Body of pancreas (tissue), 4 donors: Measurements from ENCODE around the gene AGBL3. TPM values are rescaled to one million over a fixed set of nuclear protein-coding genes. Genes with fewer than 3 reads are reported as not detected.

Source experiments
- ATAC-seq: fragments of 150-250 bp; one replicate; pipeline ENCODE4 v1.9.1; 2016
- DNase-seq, 4 donors: peaks; one replicate each; pipeline ENCODE4 v3.0.0-alpha.2; 2019
- H3K27ac ChIP-seq, 4 donors: fragments of 200-600 bp; sonication (generic); 1 replicate in 3 of 4; 2 replicates in 1 of 4; pipeline versions ENCODE4 v1.5.1 to v1.6.1; 2016 to 2019; ENCODE audit warnings: mild to moderate bottlenecking in 1 of 4, mixed read lengths in 1 of 4, moderate library complexity in 1 of 4
- H3K27me3 ChIP-seq, 2 donors: fragments of 200-600 bp; sonication (generic); one replicate each; pipeline ENCODE4 v1.6.0; 2016; ENCODE audit warnings: mild to moderate bottlenecking in 1 of 2
- H3K36me3 ChIP-seq, 2 donors: fragments of 200-600 bp; sonication (generic); replicated peaks in 1 of 2; 2 replicates each; pipeline ENCODE4 v1.5.1; 2016; ENCODE audit warnings: low read depth in 2 of 2; ENCODE audit not compliant: insufficient read depth in 1 of 2
- H3K4me1 ChIP-seq: fragments of 200-600 bp; sonication (generic); one replicate; pipeline ENCODE4 v1.6.0; 2016
- H3K4me3 ChIP-seq, 2 donors: fragments of 200-600 bp; sonication (generic); 1 replicate in 1 of 2; 2 replicates in 1 of 2; pipeline ENCODE4 v1.5.1; 2016 to 2019
- H3K9me3 ChIP-seq, 3 donors: fragments of 200-600 bp; sonication (generic); 1 replicate in 2 of 3; 2 replicates in 1 of 3; pipeline ENCODE4 v1.5.1; 2016
- POLR2A ChIP-seq, 3 donors: fragments of 450-650 bp; IDR thresholded peaks; one replicate each; pipeline ENCODE4 v1.6.1; 2016; ENCODE audit warnings: antibody characterized with exemption in 3 of 3, mild to moderate bottlenecking in 2 of 3
- WGBS, 2 donors: methylation state at CpG; one replicate each; pipeline ENCODE4 v1.1.5; 2017; 5-methylcytosine and 5-hydroxymethylcytosine counted together
- intact Hi-C: fragments of 100-400 bp; cut with DNase I; formaldehyde crosslinking; loops from one replicate; pipeline ENCODE4 v1.15.1; 2023
- total RNA-seq, 2 donors: library from RNA; depleted of rRNA; stranded (reverse); fragments of >200 nt; gene quantifications; one replicate each; pipeline ENCODE4 v1.1.0, GENCODE V29; 2016
- TF ChIP-seq, protein P1 (sequence below), 7 experiments: fragments of 450-650 bp in 4 of 7; fragments of 200-600 bp in 3 of 7; sonication (generic) in 3 of 7; IDR thresholded peaks; one replicate each; pipeline ENCODE4 v1.5.1; 2016 to 2019; ENCODE audit warnings: antibody characterized with exemption in 7 of 7

Gene AGBL3
- total RNA-seq, 2 donors from 2014 or later, result 0.33 to 2.6 TPM

DNA sequence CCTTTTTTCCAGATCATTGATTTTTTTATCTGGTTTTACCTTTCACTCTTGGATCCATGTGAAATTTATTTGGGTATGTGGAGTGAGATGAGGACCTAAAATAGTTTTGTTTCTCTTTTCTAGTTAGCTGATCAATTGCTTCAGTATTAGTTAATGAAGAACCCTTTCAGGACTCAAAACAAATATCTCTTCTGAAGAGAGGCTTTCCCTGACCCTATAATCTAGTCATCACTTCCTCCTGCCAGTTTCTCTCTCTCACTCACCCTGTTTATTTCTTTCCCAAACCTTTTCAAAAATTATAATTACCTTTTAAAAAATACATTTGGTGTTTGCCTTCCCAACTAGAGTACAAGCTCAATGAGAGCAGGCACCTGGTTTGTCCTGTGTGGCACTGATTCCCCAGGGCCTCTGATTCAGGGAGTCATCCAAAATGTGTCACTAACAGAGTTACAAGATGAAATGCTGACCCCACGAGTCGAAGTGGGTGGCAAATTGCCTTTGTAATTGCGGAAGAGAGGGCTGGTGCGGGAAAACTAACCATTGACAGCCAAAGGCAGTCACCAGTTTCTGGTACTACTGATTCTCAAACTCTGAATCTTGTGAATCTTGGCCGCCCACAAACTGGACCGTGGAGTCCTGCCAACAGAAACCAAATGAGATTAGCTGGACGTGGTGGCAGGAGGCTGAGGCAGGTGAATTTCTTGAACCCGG is 163.9 kb downstream of the AGBL3 start:
- Histone ChIP-seq H3K9me3 (no peaks in the 10 kb centered on the region), H3K4me1 (peaks cover 37% of the 10 kb centered on the region), H3K27ac (peak overlapping the region in 3 of 4 donors; percentile 4 to 90 (median 34)), H3K27me3 (no peaks in the 10 kb centered on the region), H3K4me3 (no peak overlapping the region), H3K36me3 (no peaks in the 10 kb centered on the region)
- WGBS, 2 donors, result 35 to 48% methylated on average over 8 of the region's 8 CpGs
- TF ChIP-seq, protein P1, sequence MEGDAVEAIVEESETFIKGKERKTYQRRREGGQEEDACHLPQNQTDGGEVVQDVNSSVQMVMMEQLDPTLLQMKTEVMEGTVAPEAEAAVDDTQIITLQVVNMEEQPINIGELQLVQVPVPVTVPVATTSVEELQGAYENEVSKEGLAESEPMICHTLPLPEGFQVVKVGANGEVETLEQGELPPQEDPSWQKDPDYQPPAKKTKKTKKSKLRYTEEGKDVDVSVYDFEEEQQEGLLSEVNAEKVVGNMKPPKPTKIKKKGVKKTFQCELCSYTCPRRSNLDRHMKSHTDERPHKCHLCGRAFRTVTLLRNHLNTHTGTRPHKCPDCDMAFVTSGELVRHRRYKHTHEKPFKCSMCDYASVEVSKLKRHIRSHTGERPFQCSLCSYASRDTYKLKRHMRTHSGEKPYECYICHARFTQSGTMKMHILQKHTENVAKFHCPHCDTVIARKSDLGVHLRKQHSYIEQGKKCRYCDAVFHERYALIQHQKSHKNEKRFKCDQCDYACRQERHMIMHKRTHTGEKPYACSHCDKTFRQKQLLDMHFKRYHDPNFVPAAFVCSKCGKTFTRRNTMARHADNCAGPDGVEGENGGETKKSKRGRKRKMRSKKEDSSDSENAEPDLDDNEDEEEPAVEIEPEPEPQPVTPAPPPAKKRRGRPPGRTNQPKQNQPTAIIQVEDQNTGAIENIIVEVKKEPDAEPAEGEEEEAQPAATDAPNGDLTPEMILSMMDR (IDR thresholded peaks at IDR 0.05), result no peak
- no peak for TF ChIP-seq POLR2A (IDR thresholded peaks at IDR 0.05)
- DNase-seq, result peak in 1 of 4 donors; percentile 17
- no peak for ATAC-seq
- intact Hi-C loops, result no loop called here

- TF ChIP-seq POLR2A (IDR thresholded peaks at IDR 0.05), result no peak
- TF ChIP-seq, protein P1 (IDR thresholded peaks at IDR 0.05), result no peak
- Histone ChIP-seq H3K4me3 (no peak overlapping the region), H3K27ac (peak overlapping the region in 1 of 4 donors; percentile 90), H3K36me3 (no peaks in the 10 kb centered on the region), H3K27me3 (no peaks in the 10 kb centered on the region), H3K4me1 (peaks cover 37% of the 10 kb centered on the region), H3K9me3 (no peaks in the 10 kb centered on the region)
- WGBS, 2 donors, result 81 to 96% methylated on average over 2 of the region's 2 CpGs
- intact Hi-C loops, result no loop called here
- no peak for DNase-seq
- no peak for ATAC-seq
Observed at GRCh38 chr7:135151132-135151531, 164.8 kb downstream of the AGBL3 start.

GRCh38 chr7:135151533-135151932 is 165.2 kb downstream of the AGBL3 start:
- peaks cover 37% of the 10 kb centered on the region for H3K4me1 ChIP-seq
- ATAC-seq (no peak), DNase-seq (peak in 1 of 4 donors; percentile 52)
- no peak overlapping the region for H3K4me3 ChIP-seq
- H3K36me3 ChIP-seq, result no peaks in the 10 kb centered on the region
- peak overlapping the region in 1 of 4 donors; percentile 90 for H3K27ac ChIP-seq
- TF ChIP-seq POLR2A (IDR thresholded peaks at IDR 0.05), result peak in 1 of 3 donors; percentile 27
- TF ChIP-seq, protein P1 (IDR thresholded peaks at IDR 0.05), result no peak
- 71 to 82% methylated on average over 6 of the region's 6 CpGs for WGBS, 2 donors
- no peaks in the 10 kb centered on the region for H3K27me3 ChIP-seq
- no peaks in the 10 kb centered on the region for H3K9me3 ChIP-seq
- intact Hi-C loops, result no loop called here

DNA sequence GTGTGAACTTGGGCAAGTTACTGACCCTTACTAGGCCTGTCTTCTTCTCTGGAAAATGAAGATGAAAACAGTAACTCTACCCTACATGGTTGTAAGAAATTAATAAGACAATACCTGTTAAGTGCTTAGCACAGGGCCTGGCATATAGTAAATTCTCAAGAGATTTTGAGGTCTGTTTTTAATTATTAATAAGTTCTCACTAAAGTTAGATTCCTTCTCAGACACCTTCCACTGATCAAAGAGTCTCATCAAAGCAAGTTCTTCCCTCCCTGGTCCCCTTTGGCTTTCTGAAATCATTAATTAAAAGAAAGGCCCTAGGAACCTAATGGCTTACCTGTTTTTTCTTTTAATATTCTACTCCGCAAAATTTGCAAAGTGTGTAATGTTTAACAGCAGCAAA is 166.1 kb downstream of the AGBL3 start:
- no peaks in the 10 kb centered on the region for H3K27me3 ChIP-seq
- 72 to 77% methylated on average over 1 of the region's 1 CpG for WGBS, 2 donors
- H3K4me1 ChIP-seq, result peaks cover 31% of the 10 kb centered on the region
- intact Hi-C loops, result no loop called here
- no peaks in the 10 kb centered on the region for H3K9me3 ChIP-seq
- no peak overlapping the region for H3K4me3 ChIP-seq
- H3K27ac ChIP-seq, result no peak overlapping the region
- no peaks in the 10 kb centered on the region for H3K36me3 ChIP-seq
- DNase-seq, result no peak
- ATAC-seq, result no peak
- no peak for TF ChIP-seq POLR2A (IDR thresholded peaks at IDR 0.05)
- TF ChIP-seq, protein P1 (IDR thresholded peaks at IDR 0.05), result no peak

GRCh38 chr7:135154734-135155133 is 168.4 kb downstream of the AGBL3 start:
- DNase-seq, result no peak
- H3K4me1 ChIP-seq, result peaks cover 16% of the 10 kb centered on the region
- WGBS, 2 donors, result 83 to 85% methylated on average over 1 of the region's 1 CpG

More at GRCh38 chr7:135154734-135155133, 168.4 kb downstream of the AGBL3 start:
- H3K27ac ChIP-seq, result no peak overlapping the region
- no peaks in the 10 kb centered on the region for H3K36me3 ChIP-seq
- no peaks in the 10 kb centered on the region for H3K9me3 ChIP-seq
- intact Hi-C loops, result no loop called here
- no peak for TF ChIP-seq POLR2A (IDR thresholded peaks at IDR 0.05)
- TF ChIP-seq, protein P1 (IDR thresholded peaks at IDR 0.05), result no peak
- no peaks in the 10 kb centered on the region for H3K27me3 ChIP-seq
- no peak overlapping the region for H3K4me3 ChIP-seq
- ATAC-seq, result no peak
